COLO829 (cell line): ENCODE data around the gene SLC26A9.
"Not testable (repeated sequence)": the region's sequence is repeated elsewhere in the genome, so short reads cannot be mapped to it uniquely, and the experiment has no call there.

Experiments used
- DNase-seq: peaks from one replicate; pipeline ENCODE4 v3.0.0; 2012; ENCODE audit warnings: low spot score

Gene SLC26A9

GRCh38 chr1:205924460-205924790, 18.8 kb downstream of the SLC26A9 start:
- no peak for DNase-seq

- no peak for DNase-seq
Measured at GRCh38 chr1:205923651-205924459, 19.4 kb downstream of the SLC26A9 start.

GRCh38 chr1:205922806-205923205, 20.4 kb downstream of the SLC26A9 start:
- DNase-seq = no peak

GRCh38 chr1:205922314-205922713, 20.9 kb downstream of the SLC26A9 start:
- DNase-seq = no peak

GRCh38 chr1:205921570-205921909, 21.7 kb downstream of the SLC26A9 start:
- no peak for DNase-seq

- no peak for DNase-seq
Measured at GRCh38 chr1:205920861-205921569, 22.2 kb downstream of the SLC26A9 start.

GRCh38 chr1:205920159-205920558, 23.1 kb downstream of the SLC26A9 start:
- no peak for DNase-seq

- DNase-seq = peak; percentile 87
Measured at GRCh38 chr1:205918955-205919746, 24.1 kb downstream of the SLC26A9 start.

GRCh38 chr1:205917466-205918238, 25.6 kb downstream of the SLC26A9 start:
- no peak for DNase-seq

GRCh38 chr1:205916541-205916940, 26.7 kb downstream of the SLC26A9 start:
- DNase-seq = no peak

GRCh38 chr1:205915354-205915990, 27.8 kb downstream of the SLC26A9 start:
- DNase-seq = no peak

- DNase-seq = no peak
Measured at GRCh38 chr1:205914730-205915129, 28.5 kb downstream of the SLC26A9 start.

- no peak for DNase-seq
Measured at GRCh38 chr1:205914155-205914507, 29.1 kb downstream of the SLC26A9 start.

GRCh38 chr1:205913451-205914154, 29.7 kb downstream of the SLC26A9 start:
- DNase-seq = no peak

GRCh38 chr1:205907794-205908193, 35.5 kb downstream of the SLC26A9 start:
- DNase-seq = no peak

GRCh38 chr1:205905095-205905494, 38.2 kb downstream of the SLC26A9 start:
- not testable (repeated sequence) for DNase-seq

GRCh38 chr1:205896351-205896750, 46.9 kb downstream of the SLC26A9 start:
- no peak for DNase-seq

GRCh38 chr1:205894119-205894518, 49.1 kb downstream of the SLC26A9 start:
- DNase-seq = not testable (repeated sequence)

- not testable (repeated sequence) for DNase-seq
Measured at GRCh38 chr1:205892175-205892574, 51.1 kb downstream of the SLC26A9 start.

GRCh38 chr1:205891481-205891880, 51.8 kb downstream of the SLC26A9 start:
- DNase-seq = not testable (repeated sequence)

- DNase-seq = not testable (repeated sequence)
Measured at GRCh38 chr1:205890631-205891030, 52.6 kb downstream of the SLC26A9 start.
